NB4 (cell line): ENCODE data around the gene PLA2G2A.

ENCODE experiments used
- CTCF ChIP-seq: IDR thresholded peaks from one replicate; pipeline ENCODE4 v1.5.1; 2012; ENCODE audit warnings: low read depth, low read length
- MYC ChIP-seq: IDR thresholded peaks from 2 replicates; pipeline ENCODE4 v1.6.1; 2011; ENCODE audit warnings: low read depth, low read length
- POLR2A ChIP-seq: IDR thresholded peaks from 2 replicates; pipeline ENCODE4 v1.6.1; 2011; ENCODE audit warnings: mild to moderate bottlenecking; ENCODE audit not compliant: insufficient read length; ENCODE audit errors: extremely low read depth

GRCh38 chr1:19954059-19954458 is 25.4 kb downstream of the PLA2G2A start:
- no peak for TF ChIP-seq CTCF
- no peak for TF ChIP-seq POLR2A
- TF ChIP-seq MYC: no peak
